GM12873 (cell line): ENCODE results near the gene ZNF326.

Experiments
- CTCF ChIP-seq: IDR thresholded peaks from 2 replicates; pipeline ENCODE4 v1.5.1; 2012; ENCODE audit warnings: low read depth, mild to moderate bottlenecking, moderate library complexity, low read length, control low read depth; ENCODE audit not compliant: insufficient read depth; ENCODE audit errors: missing control alignments

The ZNF326 gene

GRCh38 chr1:90083995-90084394 lies 89.1 kb downstream of the ZNF326 start:
- no peak for TF ChIP-seq CTCF
